HL-60 (cell line): Measurements from ENCODE around the gene CHRM3.
A peak's percentile ranks its signal among the peaks of the same experiment; 100 is the strongest.

ENCODE experiments used
- DNase-seq, 2 experiments: peaks; one replicate each; pipeline ENCODE4 v3.0.0-alpha.2; 2010 to 2020; ENCODE audit warnings: low read depth in 1 of 2, low spot score in 1 of 2
- H3K27ac ChIP-seq: fragments of 250-450 bp; sonication (Bioruptor Pico); replicated peaks from 2 replicates; pipeline ENCODE4 v1.5.1; 2020; ENCODE audit warnings: mild to moderate bottlenecking, moderate library complexity
- H3K27me3 ChIP-seq: fragments of 250-450 bp; sonication (Bioruptor Pico); 2 replicates; pipeline ENCODE4 v1.5.1; 2021; ENCODE audit warnings: mild to moderate bottlenecking, moderate library complexity; ENCODE audit not compliant: insufficient read depth, poor library complexity, severe bottlenecking
- H3K4me3 ChIP-seq: replicated peaks from 2 replicates; pipeline ENCODE4 v1.5.1; 2011; ENCODE audit warnings: mild to moderate bottlenecking, control low read depth, low read length; ENCODE audit not compliant: insufficient read depth
- GABPA ChIP-seq: IDR thresholded peaks from 2 replicates; pipeline ENCODE4 v1.6.1; 2012; ENCODE audit warnings: low read depth
- POLR2AphosphoS5 ChIP-seq: IDR thresholded peaks from 2 replicates; pipeline ENCODE4 v1.6.1; 2012; ENCODE audit warnings: low read depth
- REST ChIP-seq: IDR thresholded peaks from 2 replicates; pipeline ENCODE4 v1.6.1; 2012; ENCODE audit warnings: low read depth; ENCODE audit not compliant: insufficient replicate concordance
- SPI1 ChIP-seq: IDR thresholded peaks from 2 replicates; pipeline ENCODE4 v1.6.1; 2012; ENCODE audit warnings: low read depth, mild to moderate bottlenecking, borderline replicate concordance
- TF ChIP-seq, protein P1 (sequence below): IDR thresholded peaks from one replicate; pipeline ENCODE4 v1.5.1; 2011; ENCODE audit warnings: low read length, control low read depth, inconsistent platforms; ENCODE audit not compliant: insufficient read depth

Gene CHRM3

GRCh38 chr1:239383714-239384113 is 2.7 kb upstream of the CHRM3 start:
- TF ChIP-seq GABPA (no peak), REST (no peak), SPI1 (no peak), POLR2AphosphoS5 (no peak)
- TF ChIP-seq, protein P1, sequence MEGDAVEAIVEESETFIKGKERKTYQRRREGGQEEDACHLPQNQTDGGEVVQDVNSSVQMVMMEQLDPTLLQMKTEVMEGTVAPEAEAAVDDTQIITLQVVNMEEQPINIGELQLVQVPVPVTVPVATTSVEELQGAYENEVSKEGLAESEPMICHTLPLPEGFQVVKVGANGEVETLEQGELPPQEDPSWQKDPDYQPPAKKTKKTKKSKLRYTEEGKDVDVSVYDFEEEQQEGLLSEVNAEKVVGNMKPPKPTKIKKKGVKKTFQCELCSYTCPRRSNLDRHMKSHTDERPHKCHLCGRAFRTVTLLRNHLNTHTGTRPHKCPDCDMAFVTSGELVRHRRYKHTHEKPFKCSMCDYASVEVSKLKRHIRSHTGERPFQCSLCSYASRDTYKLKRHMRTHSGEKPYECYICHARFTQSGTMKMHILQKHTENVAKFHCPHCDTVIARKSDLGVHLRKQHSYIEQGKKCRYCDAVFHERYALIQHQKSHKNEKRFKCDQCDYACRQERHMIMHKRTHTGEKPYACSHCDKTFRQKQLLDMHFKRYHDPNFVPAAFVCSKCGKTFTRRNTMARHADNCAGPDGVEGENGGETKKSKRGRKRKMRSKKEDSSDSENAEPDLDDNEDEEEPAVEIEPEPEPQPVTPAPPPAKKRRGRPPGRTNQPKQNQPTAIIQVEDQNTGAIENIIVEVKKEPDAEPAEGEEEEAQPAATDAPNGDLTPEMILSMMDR, result no peak
- DNase-seq, result no peak
- H3K4me3 ChIP-seq, result no peak overlapping the region
- no peak overlapping the region for H3K27ac ChIP-seq
- H3K27me3 ChIP-seq, result peaks cover 35% of the 10 kb centered on the region

DNA sequence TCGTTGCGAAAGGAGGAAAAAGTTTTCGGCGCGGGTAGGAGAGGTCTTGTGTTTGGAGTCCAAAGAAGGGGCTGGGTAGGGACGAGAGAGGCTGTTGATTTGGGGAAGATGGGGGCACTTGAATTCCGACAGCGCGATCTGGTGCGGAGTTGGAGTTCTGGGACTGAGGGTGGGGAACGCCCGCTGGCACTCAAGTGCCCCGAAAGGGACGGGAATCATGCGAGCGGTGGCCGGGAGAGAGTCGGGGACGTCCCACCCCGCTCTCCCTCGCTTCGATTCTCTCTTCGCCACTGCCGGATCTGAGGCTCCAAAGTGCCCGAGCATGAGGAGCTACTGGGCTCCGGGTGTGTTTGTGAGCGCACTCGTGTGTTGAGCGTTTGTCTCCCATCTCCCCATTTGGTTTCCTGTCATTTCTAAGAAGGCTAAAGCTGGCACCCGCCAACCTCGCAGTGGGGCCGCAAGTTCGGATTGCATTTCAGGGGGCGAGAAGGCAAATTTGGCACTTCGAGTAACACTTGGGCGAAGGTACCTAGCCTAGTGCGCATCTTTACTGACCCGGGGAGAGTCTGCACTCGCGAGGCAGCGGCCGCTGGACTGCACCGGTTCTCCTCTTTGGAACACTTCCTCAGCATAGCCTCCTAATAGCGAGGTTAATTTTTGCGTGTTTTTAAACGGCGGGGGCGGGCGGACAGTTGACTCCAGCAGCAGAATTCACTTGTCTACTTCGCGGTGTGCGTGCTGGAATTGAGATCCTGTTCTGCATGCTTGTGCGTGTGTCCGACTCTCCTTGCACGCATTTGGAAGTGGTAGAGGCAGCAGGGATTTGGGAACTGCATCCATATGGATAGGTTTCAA is 1.2 kb downstream of the CHRM3 start:
- TF ChIP-seq GABPA (no peak), SPI1 (no peak), POLR2AphosphoS5 (no peak), REST (no peak)
- TF ChIP-seq, protein P1, result no peak
- peak overlapping the region; percentile 30; the same call in 1 of the 2 replicates for H3K4me3 ChIP-seq
- DNase-seq, result no peak
- peaks cover 42% of the 10 kb centered on the region for H3K27me3 ChIP-seq
- no peak overlapping the region for H3K27ac ChIP-seq

- no peak for DNase-seq
- TF ChIP-seq REST (no peak), POLR2AphosphoS5 (no peak), SPI1 (no peak), GABPA (no peak)
- TF ChIP-seq, protein P1, result no peak
- no peak overlapping the region for H3K4me3 ChIP-seq
- no peak overlapping the region for H3K27ac ChIP-seq
- H3K27me3 ChIP-seq, result peaks cover 42% of the 10 kb centered on the region
Observed at GRCh38 chr1:239388159-239388485, 1.8 kb downstream of the CHRM3 start.
